Thyroid gland (tissue), 4 donors: ENCODE data around the gene TTC6.

Experiments
- CTCF ChIP-seq, 6 experiments: fragments of 200-600 bp in 3 of 6; fragments of 450-650 bp in 3 of 6; sonication (generic) in 3 of 6; IDR thresholded peaks; one replicate each; pipeline ENCODE4 v1.5.1; 2016 to 2019; ENCODE audit warnings: antibody characterized with exemption in 6 of 6, mild to moderate bottlenecking in 2 of 6, inconsistent platforms in 1 of 6, moderate library complexity in 1 of 6
- POLR2A ChIP-seq, 2 donors: fragments of 450-650 bp; IDR thresholded peaks; one replicate each; pipeline ENCODE4 v1.6.1; 2017; ENCODE audit warnings: antibody characterized with exemption in 2 of 2, mild to moderate bottlenecking in 2 of 2, moderate library complexity in 1 of 2

GRCh38 chr14:37595809-37596621, 586 bp downstream of the TTC6 start:
- TF ChIP-seq CTCF (IDR thresholded peaks at IDR 0.05) (no peak), POLR2A (IDR thresholded peaks at IDR 0.05) (no peak)
